Activated B cell treated with CpG ODN at 0.5 μM for 24 hours (primary cell): ENCODE results near the gene PLS1. TPM values are rescaled to one million over a fixed set of nuclear protein-coding genes. Genes with fewer than 3 reads are reported as not detected.

Source experiments
- ATAC-seq: fragments of 200-7000 bp; cut with Tn5 transposase; one replicate; pipeline ENCODE4 v1.10.0; 2021; ENCODE audit warnings: low read depth, mild to moderate bottlenecking, moderate library complexity
- CTCF ChIA-PET: fragments of 350-600 bp; sonication (Branson Sonifier 250); formaldehyde crosslinking; loops from one replicate; lab custom pipeline; 2021; ENCODE audit warnings: antibody characterized with exemption; lab: Charles Lee
- POLR2A ChIA-PET: fragments of 350-600 bp; sonication (Branson Sonifier 250); formaldehyde crosslinking; loops from one replicate; lab custom pipeline; 2021; ENCODE audit warnings: antibody characterized with exemption; lab: Charles Lee
- DNase-seq: peaks from one replicate; pipeline ENCODE4 v3.0.0; 2022
- H3K27ac Mint-ChIP-seq: one replicate; pipeline ENCODE4 v1.8.0; 2020; ENCODE audit warnings: mixed read lengths
- H3K27me3 Mint-ChIP-seq: one replicate; pipeline ENCODE4 v1.8.0; 2021; ENCODE audit warnings: mixed read lengths
- H3K36me3 Mint-ChIP-seq: one replicate; pipeline ENCODE4 v1.8.0; 2021; ENCODE audit warnings: low read depth, mixed read lengths
- H3K4me1 Mint-ChIP-seq: one replicate; pipeline ENCODE4 v1.8.0; 2021; ENCODE audit warnings: mixed read lengths
- H3K4me3 Mint-ChIP-seq: one replicate; pipeline ENCODE4 v1.8.0; 2020; ENCODE audit warnings: mild to moderate bottlenecking, mixed read lengths
- H3K9me3 Mint-ChIP-seq: one replicate; pipeline ENCODE4 v1.8.0; 2020; ENCODE audit warnings: mixed read lengths
- intact Hi-C: fragments of 100-400 bp; cut with micrococcal nuclease; formaldehyde crosslinking; loops from one replicate; pipeline ENCODE4 v1.15.1; 2024
- total RNA-seq: library from RNA; stranded (reverse); gene quantifications from 2 replicates; pipeline ENCODE4 v1.2.3, GENCODE V29; 2022
- TF ChIP-seq, protein P1 (sequence below): fragments of 200-600 bp; IDR thresholded peaks from one replicate; pipeline ENCODE4 v1.8.0; 2022; ENCODE audit warnings: antibody characterized with exemption, mild to moderate bottlenecking

The PLS1 gene
- total RNA-seq, 1 donor from 2014 or later, result 0.91 TPM

- ATAC-seq (no peak), DNase-seq (no peak)
- no peak overlapping the region for H3K27ac Mint-ChIP-seq
- no peaks in the 10 kb centered on the region for H3K27me3 Mint-ChIP-seq
- intact Hi-C loops, result no loop called here
- H3K36me3 Mint-ChIP-seq, result no peaks in the 10 kb centered on the region
- CTCF ChIA-PET, result no interaction called here
- TF ChIP-seq, protein P1, sequence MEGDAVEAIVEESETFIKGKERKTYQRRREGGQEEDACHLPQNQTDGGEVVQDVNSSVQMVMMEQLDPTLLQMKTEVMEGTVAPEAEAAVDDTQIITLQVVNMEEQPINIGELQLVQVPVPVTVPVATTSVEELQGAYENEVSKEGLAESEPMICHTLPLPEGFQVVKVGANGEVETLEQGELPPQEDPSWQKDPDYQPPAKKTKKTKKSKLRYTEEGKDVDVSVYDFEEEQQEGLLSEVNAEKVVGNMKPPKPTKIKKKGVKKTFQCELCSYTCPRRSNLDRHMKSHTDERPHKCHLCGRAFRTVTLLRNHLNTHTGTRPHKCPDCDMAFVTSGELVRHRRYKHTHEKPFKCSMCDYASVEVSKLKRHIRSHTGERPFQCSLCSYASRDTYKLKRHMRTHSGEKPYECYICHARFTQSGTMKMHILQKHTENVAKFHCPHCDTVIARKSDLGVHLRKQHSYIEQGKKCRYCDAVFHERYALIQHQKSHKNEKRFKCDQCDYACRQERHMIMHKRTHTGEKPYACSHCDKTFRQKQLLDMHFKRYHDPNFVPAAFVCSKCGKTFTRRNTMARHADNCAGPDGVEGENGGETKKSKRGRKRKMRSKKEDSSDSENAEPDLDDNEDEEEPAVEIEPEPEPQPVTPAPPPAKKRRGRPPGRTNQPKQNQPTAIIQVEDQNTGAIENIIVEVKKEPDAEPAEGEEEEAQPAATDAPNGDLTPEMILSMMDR, result no peak
- POLR2A ChIA-PET, result no interaction called here
- no peaks in the 10 kb centered on the region for H3K9me3 Mint-ChIP-seq
- no peak overlapping the region for H3K4me3 Mint-ChIP-seq
- H3K4me1 Mint-ChIP-seq, result no peaks in the 10 kb centered on the region
Measured at GRCh38 chr3:142644502-142644901, 48.3 kb downstream of the PLS1 start.

GRCh38 chr3:142645236-142645793 lies 49.1 kb downstream of the PLS1 start:
- no peak for DNase-seq
- ATAC-seq, result no peak
- no peaks in the 10 kb centered on the region for H3K27me3 Mint-ChIP-seq
- no peaks in the 10 kb centered on the region for H3K36me3 Mint-ChIP-seq
- H3K4me3 Mint-ChIP-seq, result no peak overlapping the region
- intact Hi-C loops, result no loop called here
- H3K27ac Mint-ChIP-seq, result no peak overlapping the region
- no peaks in the 10 kb centered on the region for H3K9me3 Mint-ChIP-seq
- ChIA-PET POLR2A (no interaction called here), CTCF (no interaction called here)
- no peaks in the 10 kb centered on the region for H3K4me1 Mint-ChIP-seq
- TF ChIP-seq, protein P1, result no peak

GRCh38 chr3:142646020-142646785 lies 50.0 kb downstream of the PLS1 start:
- H3K9me3 Mint-ChIP-seq, result no peaks in the 10 kb centered on the region
- no peak overlapping the region for H3K27ac Mint-ChIP-seq
- no peak for ATAC-seq
- intact Hi-C loops, result no loop called here
- H3K4me1 Mint-ChIP-seq, result no peaks in the 10 kb centered on the region
- no peaks in the 10 kb centered on the region for H3K27me3 Mint-ChIP-seq
- no peak overlapping the region for H3K4me3 Mint-ChIP-seq
- ChIA-PET CTCF (no interaction called here), POLR2A (no interaction called here)
- H3K36me3 Mint-ChIP-seq, result no peaks in the 10 kb centered on the region
- TF ChIP-seq, protein P1, result no peak
- DNase-seq, result no peak

GRCh38 chr3:142647856-142648255 lies 51.7 kb downstream of the PLS1 start:
- ATAC-seq (no peak), DNase-seq (no peak)
- no peaks in the 10 kb centered on the region for H3K4me1 Mint-ChIP-seq
- TF ChIP-seq, protein P1, result no peak
- no peaks in the 10 kb centered on the region for H3K9me3 Mint-ChIP-seq
- H3K27ac Mint-ChIP-seq, result no peak overlapping the region
- H3K27me3 Mint-ChIP-seq, result no peaks in the 10 kb centered on the region
- intact Hi-C loops, result no loop called here
- POLR2A ChIA-PET, result no interaction called here
- no peak overlapping the region for H3K4me3 Mint-ChIP-seq
- CTCF ChIA-PET, result no interaction called here
- no peaks in the 10 kb centered on the region for H3K36me3 Mint-ChIP-seq

DNA sequence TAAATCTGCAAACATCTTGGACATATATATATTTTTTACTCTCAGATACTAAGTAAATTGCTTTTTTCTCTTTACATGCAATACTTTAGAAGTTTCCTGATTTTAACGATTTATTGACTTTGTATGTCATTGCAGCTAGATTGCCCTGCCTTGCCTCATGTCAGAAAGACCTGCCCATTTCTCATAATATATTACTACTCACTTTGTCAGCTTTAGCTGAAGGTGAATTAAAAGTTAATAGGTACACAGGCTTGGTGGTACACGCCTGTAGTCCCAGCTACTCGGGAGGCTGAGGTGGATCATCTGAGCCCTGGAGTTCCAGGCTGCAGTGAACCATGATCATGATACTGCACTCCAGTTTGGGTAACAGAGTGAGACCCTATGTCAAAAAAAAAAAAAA lies 52.8 kb downstream of the PLS1 start:
- Mint-ChIP-seq H3K36me3 (no peaks in the 10 kb centered on the region), H3K27ac (no peak overlapping the region), H3K9me3 (no peaks in the 10 kb centered on the region), H3K27me3 (no peaks in the 10 kb centered on the region), H3K4me1 (no peaks in the 10 kb centered on the region), H3K4me3 (no peak overlapping the region)
- ChIA-PET CTCF (no interaction called here), POLR2A (no interaction called here)
- TF ChIP-seq, protein P1, result no peak
- intact Hi-C loops, result no loop called here
- DNase-seq, result no peak
- no peak for ATAC-seq
